GM12865 (cell line): ENCODE data around the gene COL11A2.

Experiments used
- DNase-seq: peaks from one replicate; pipeline ENCODE4 v3.0.0; 2010; ENCODE audit warnings: low read depth
- H3K4me3 ChIP-seq: 2 replicates; pipeline ENCODE4 v1.5.1; 2011; ENCODE audit warnings: mild to moderate bottlenecking, low read depth, low read length, control low read depth
- TF ChIP-seq, protein P1 (sequence below): IDR thresholded peaks from 2 replicates; pipeline ENCODE4 v1.5.1; 2011; ENCODE audit warnings: low read length, control low read depth, low read depth, inconsistent platforms; ENCODE audit not compliant: insufficient read depth; ENCODE audit errors: missing control alignments

COL11A2 gene

GRCh38 chr6:33161354-33162331 lies 30.6 kb downstream of the COL11A2 start:
- H3K4me3 ChIP-seq: peak overlapping the region; percentile 46
- peak; percentile 74 for DNase-seq
- TF ChIP-seq, protein P1, sequence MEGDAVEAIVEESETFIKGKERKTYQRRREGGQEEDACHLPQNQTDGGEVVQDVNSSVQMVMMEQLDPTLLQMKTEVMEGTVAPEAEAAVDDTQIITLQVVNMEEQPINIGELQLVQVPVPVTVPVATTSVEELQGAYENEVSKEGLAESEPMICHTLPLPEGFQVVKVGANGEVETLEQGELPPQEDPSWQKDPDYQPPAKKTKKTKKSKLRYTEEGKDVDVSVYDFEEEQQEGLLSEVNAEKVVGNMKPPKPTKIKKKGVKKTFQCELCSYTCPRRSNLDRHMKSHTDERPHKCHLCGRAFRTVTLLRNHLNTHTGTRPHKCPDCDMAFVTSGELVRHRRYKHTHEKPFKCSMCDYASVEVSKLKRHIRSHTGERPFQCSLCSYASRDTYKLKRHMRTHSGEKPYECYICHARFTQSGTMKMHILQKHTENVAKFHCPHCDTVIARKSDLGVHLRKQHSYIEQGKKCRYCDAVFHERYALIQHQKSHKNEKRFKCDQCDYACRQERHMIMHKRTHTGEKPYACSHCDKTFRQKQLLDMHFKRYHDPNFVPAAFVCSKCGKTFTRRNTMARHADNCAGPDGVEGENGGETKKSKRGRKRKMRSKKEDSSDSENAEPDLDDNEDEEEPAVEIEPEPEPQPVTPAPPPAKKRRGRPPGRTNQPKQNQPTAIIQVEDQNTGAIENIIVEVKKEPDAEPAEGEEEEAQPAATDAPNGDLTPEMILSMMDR: peak; percentile 97

- no peak overlapping the region; the same call in 1 of the 2 replicates for H3K4me3 ChIP-seq
- DNase-seq: no peak
- TF ChIP-seq, protein P1: no peak
Observed at GRCh38 chr6:33160728-33161344, 31.4 kb downstream of the COL11A2 start.

DNA sequence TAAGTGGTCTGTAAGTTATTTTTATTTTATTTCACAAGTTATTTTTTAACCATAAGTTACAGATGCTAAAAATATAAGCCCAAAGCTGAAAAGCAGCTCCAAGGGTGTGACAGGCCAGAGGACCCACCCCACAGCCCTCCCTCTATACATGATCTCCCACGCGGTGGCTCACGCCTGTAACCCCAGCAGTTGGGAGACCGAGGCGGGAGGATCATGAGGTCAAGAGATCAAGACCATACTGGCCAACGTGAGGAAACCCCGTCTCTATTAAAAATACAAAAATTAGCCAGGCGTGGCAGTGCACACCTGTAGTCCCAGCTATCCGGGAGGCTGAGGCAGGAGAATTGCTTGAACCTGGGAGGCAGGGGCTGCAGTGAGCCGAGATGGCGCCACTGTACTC lies 32.2 kb downstream of the COL11A2 start:
- TF ChIP-seq, protein P1: no peak
- no peak for DNase-seq
- no peak overlapping the region for H3K4me3 ChIP-seq

DNA sequence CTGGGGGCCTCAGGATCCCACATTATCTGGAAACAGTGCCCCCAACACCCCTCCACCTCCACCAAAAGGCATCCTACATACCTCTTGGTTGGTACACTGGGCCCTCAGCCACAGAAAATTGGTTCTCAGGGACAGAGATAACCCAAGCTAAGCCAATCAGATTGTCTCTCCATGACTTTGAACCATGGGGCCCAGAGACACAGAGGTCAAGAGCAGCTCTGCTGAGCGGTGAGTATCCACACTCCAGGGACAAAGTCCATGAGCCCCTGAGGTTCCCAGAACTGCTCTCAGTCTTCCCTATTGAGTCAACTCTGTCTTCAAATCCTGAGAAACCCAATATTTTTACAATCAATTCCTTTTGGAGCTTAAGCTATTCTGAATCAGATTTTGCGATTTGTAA lies 35.3 kb downstream of the COL11A2 start:
- no peak for DNase-seq
- H3K4me3 ChIP-seq: no peak overlapping the region
- TF ChIP-seq, protein P1: no peak

- H3K4me3 ChIP-seq: no peak overlapping the region
- TF ChIP-seq, protein P1: no peak
- no peak for DNase-seq
Observed at GRCh38 chr6:33156561-33156960, 35.7 kb downstream of the COL11A2 start.

DNA sequence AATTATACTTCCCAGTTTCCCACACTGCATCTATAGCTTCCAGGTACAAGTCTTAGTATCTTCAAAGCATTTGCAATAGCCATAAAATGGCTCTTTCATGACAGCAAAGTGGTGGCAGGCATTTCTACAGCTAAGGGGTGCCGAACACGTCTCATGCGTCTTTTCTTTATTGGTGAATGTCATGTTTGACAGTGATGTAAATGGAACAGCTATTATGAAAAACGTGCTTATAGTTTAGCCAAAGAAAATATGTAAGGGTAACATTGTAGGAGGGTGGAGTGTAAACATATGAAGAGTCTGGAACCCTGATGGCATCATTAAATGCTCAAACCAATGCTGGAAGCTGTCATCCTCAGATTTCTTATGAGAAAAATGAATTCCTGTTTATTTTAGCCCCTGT lies 37.9 kb downstream of the COL11A2 start:
- no peak for DNase-seq
- H3K4me3 ChIP-seq: no peak overlapping the region
- TF ChIP-seq, protein P1: no peak
